H7 (cell line): ENCODE results near the gene NPIPB12. TPM values are rescaled to one million over a fixed set of nuclear protein-coding genes. Genes with fewer than 3 reads are reported as not detected.

Source experiments
- total RNA-seq: library from RNA; depleted of rRNA; stranded (reverse); fragments of >200 nt; shearing (Covaris generic); gene quantifications from 2 replicates; pipeline ENCODE4 v1.2.3, GENCODE V29; 2014; rRNA removed

The NPIPB12 gene
- total RNA-seq, 1 experiment from 2014 or later: 5.9 TPM

Other genes with a start within 250 kb of the NPIPB12 start
- gene NPIPB11, start 99.7 kb downstream of the NPIPB12 start, total RNA-seq: 0.03 and 0.37 TPM in 2 replicates
- gene BOLA2, start 52.1 kb downstream of the NPIPB12 start, total RNA-seq: 30.0 and 32.6 TPM in 2 replicates
- gene SLX1B, start 51.9 kb downstream of the NPIPB12 start, total RNA-seq: 39.3 and 71.9 TPM in 2 replicates
- 8.2 and 8.5 TPM in 2 replicates for gene SULT1A4, start 46.5 kb downstream of the NPIPB12 start, total RNA-seq
- 0.48 and 0.59 TPM in 2 replicates for gene SPN, start 156.8 kb upstream of the NPIPB12 start, total RNA-seq
- gene QPRT, start 172.8 kb upstream of the NPIPB12 start, total RNA-seq: 165 and 173 TPM in 2 replicates
- gene C16orf54, start 239.6 kb upstream of the NPIPB12 start, total RNA-seq: not detected in 2 replicates